ENCODE results near the gene SON. TPM values are rescaled to one million over a fixed set of nuclear protein-coding genes. Genes with fewer than 3 reads are reported as not detected.

Gene SON
- total and polyA plus RNA-seq, 11 donors: 78.0 to 201 (median 130) TPM

DNA sequence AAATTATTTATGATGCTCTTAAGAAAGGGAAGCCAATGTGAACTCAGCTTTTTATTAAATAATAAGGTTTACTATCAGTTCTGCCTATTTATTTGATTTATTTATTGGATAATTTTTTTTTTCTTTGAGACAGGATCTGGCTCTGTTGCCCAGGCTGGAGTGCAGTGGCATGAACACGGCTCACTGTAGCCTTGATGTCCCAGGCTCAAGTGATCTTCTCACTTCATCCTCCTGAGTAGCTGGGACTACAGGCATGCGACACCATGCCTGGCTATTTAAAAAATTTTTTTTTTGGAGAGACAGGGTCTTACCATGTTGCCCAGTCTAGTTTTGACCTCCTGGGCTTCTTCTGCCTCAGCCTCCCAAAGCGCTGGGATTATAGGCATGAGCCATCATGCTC lies 30.4 kb upstream of the SON start:
- H3K4me3 ChIP-seq: no peak overlapping the region
- no peaks in the 10 kb centered on the region for H3K27me3 ChIP-seq
- TF ChIP-seq POLR2A (IDR thresholded peaks at IDR 0.05) (no peak), CTCF (IDR thresholded peaks at IDR 0.05) (no peak)
- H3K27ac ChIP-seq: no peak overlapping the region
- H3K36me3 ChIP-seq: peaks cover 0 to 100% (median 93%) of the 10 kb centered on the region in 9 donors
- no peak for DNase-seq
- peaks cover 0 to 16% (median 0%) of the 10 kb centered on the region in 12 donors for H3K4me1 ChIP-seq
- 93 to 98% (median 96%) methylated on average over 3 of the region's 3 CpGs for WGBS, 4 donors
- H3K9me3 ChIP-seq: no peaks in the 10 kb centered on the region
- intact Hi-C loops (cut with DNase I): no loop called here
- ATAC-seq: no peak

DNA sequence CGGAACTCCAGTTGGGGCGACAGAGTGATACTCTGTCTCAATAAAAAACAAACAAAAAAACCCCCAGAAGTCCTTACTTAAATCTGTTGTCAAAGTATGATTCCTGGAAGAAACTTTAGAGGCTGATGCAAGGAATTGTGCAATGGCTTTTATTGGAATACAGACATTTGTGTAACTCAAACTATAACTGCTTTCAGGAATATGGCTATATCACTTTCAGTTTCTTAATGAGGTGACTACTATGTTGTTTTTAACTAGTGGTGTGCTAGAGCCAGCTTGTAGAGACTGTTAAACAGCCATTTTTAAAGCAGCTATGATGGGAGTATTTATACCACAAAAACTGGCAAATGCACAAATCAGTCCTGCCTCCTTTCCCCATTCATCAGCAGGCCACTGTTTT lies 28.6 kb upstream of the SON start:
- Histone ChIP-seq H3K27ac (peak overlapping the region in 1 of 12 donors; percentile 69), H3K4me1 (peaks cover 0 to 16% (median 0%) of the 10 kb centered on the region in 12 donors), H3K36me3 (peaks cover 0 to 100% (median 92%) of the 10 kb centered on the region in 9 donors), H3K9me3 (no peaks in the 10 kb centered on the region), H3K27me3 (no peaks in the 10 kb centered on the region), H3K4me3 (no peak overlapping the region)
- no peak for DNase-seq
- WGBS, 4 donors: 93 to 99% (median 97%) methylated on average over 2 of the region's 2 CpGs
- no peak for ATAC-seq
- intact Hi-C loops (cut with DNase I): no loop called here
- TF ChIP-seq CTCF (IDR thresholded peaks at IDR 0.05) (no peak), POLR2A (IDR thresholded peaks at IDR 0.05) (no peak)

DNA sequence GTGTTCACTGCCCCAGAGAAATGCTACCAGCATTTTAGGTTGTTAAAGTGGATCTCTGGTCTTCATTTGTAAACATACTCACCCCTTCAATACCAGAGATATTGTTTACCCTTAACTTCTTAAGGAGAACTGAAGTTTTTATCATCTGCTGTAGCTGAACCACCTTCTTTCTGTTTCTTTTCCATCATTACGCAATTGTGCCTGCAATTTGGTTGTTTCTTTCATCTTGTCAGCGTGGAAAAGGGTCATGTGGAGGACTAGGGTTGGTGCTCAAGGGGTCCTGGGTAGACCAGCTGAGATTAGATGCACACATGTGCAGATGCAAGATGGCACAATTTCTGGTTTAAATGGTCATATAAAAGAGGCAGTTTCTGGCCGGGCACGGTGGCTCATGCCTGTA lies 23.9 kb upstream of the SON start:
- peaks cover 0 to 89% (median 72%) of the 10 kb centered on the region in 9 donors for H3K36me3 ChIP-seq
- 94 to 99% (median 96%) methylated on average over 4 of the region's 4 CpGs for WGBS, 4 donors
- TF ChIP-seq POLR2A (IDR thresholded peaks at IDR 0.05) (no peak), CTCF (IDR thresholded peaks at IDR 0.05) (no peak)

GRCh38 chr21:33522297-33522952 lies 20.4 kb upstream of the SON start:
- Histone ChIP-seq H3K36me3 (peaks cover 0 to 89% (median 54%) of the 10 kb centered on the region in 9 donors), H3K27ac (no peak overlapping the region), H3K27me3 (no peaks in the 10 kb centered on the region), H3K4me3 (no peak overlapping the region), H3K9me3 (no peaks in the 10 kb centered on the region), H3K4me1 (peaks cover 0 to 4% (median 0%) of the 10 kb centered on the region in 12 donors)
- ATAC-seq (no peak), DNase-seq (no peak)
- intact Hi-C loops (cut with DNase I): no loop called here
- 84 to 88% (median 87%) methylated on average over 5 of the region's 5 CpGs for WGBS, 4 donors
- no peak for TF ChIP-seq CTCF (IDR thresholded peaks at IDR 0.05)
- no peak for TF ChIP-seq POLR2A (IDR thresholded peaks at IDR 0.05)

More for the DNA sequence above, 23.9 kb upstream of the SON start:
- peaks cover 0 to 14% (median 0%) of the 10 kb centered on the region in 12 donors for H3K4me1 ChIP-seq
- H3K4me3 ChIP-seq: no peak overlapping the region
- ATAC-seq: no peak
- no peak overlapping the region for H3K27ac ChIP-seq
- H3K27me3 ChIP-seq: no peaks in the 10 kb centered on the region
- H3K9me3 ChIP-seq: no peaks in the 10 kb centered on the region
- no peak for DNase-seq
- intact Hi-C loops (cut with DNase I): no loop called here

Data from heart left ventricle (tissue), 16 donors.